ENCODE measurements around the gene LPCAT1.

The LPCAT1 gene

GRCh38 chr5:1412163-1412562 lies 111.6 kb downstream of the LPCAT1 start:
- DNase-seq (ENCODE audit: low spot score), result no peak

Small RNAs within 50 kb of the gene (small RNA-seq; reads per million reads assigned to genes)
- 0 reads per million in 2 experiments for gene MIR6075

Data from SK-N-DZ (cell line).